Sigmoid colon (tissue), 4 donors: Measurements from ENCODE around the gene MAMSTR.

Experiments used
- CTCF ChIP-seq, 4 experiments: fragments of 450-650 bp in 3 of 4; fragments of 200-600 bp in 1 of 4; IDR thresholded peaks; one replicate each; pipeline ENCODE4 v1.5.1; 2016 to 2019; ENCODE audit warnings: antibody characterized with exemption in 4 of 4, mild to moderate bottlenecking in 3 of 4, moderate library complexity in 2 of 4
- EP300 ChIP-seq, 4 donors: sonication (generic); formaldehyde crosslinking; IDR thresholded peaks; one replicate each; pipeline ENCODE4 v1.6.1; 2017; ENCODE audit warnings: antibody characterized with exemption in 4 of 4

- no peak for TF ChIP-seq CTCF (IDR thresholded peaks at IDR 0.05)
- TF ChIP-seq EP300 (IDR thresholded peaks at IDR 0.05): no peak
Measured at GRCh38 chr19:48668761-48669160, 50.8 kb downstream of the MAMSTR start.
